ENCODE results near the gene MGRN1.

The MGRN1 gene

GRCh38 chr16:4733211-4733742, 108.7 kb downstream of the MGRN1 start:
- no peaks in the 10 kb centered on the region for H3K27me3 ChIP-seq (ENCODE audit: insufficient read depth, low read length, poor library complexity)
- peak overlapping the region; percentile 85 for H3K9ac ChIP-seq (ENCODE audit: low read depth, low read length)
- peak overlapping the region; percentile 97 for H2AFZ ChIP-seq (ENCODE audit: low read depth, low read length)
- 0 out of 2 replicates have a peak overlapping the region, but pooled peaks have one; percentile 69 for H3K27ac ChIP-seq (ENCODE audit: low read length)
- peaks cover 20% of the 10 kb centered on the region for H3K36me3 ChIP-seq (ENCODE audit: insufficient read depth, low read length)
- H3K4me1 ChIP-seq (ENCODE audit: insufficient read depth, low read length), result peaks cover 32% of the 10 kb centered on the region
- peak overlapping the region; percentile 99 for H3K4me2 ChIP-seq (ENCODE audit: insufficient read depth, low read length)
- H3K4me3 ChIP-seq (ENCODE audit: low read depth in 1 of 2, low read length in 2 of 2), result peak overlapping the region; percentile 89 to 94; a peak in 3 of 4 replicates
- H3K9me3 ChIP-seq (ENCODE audit: insufficient read depth, low read length, severe bottlenecking), result no peaks in the 10 kb centered on the region
- ATAC-seq (ENCODE audit: insufficient read depth, low read depth), result no peak
- no peak for DNase-seq
- H4K20me1 ChIP-seq (ENCODE audit: insufficient read depth, low read length), result peaks cover 2% of the 10 kb centered on the region; the same call in 1 of the 2 replicates
- no peak for TF ChIP-seq EZH2 (IDR thresholded peaks at IDR 0.05; ENCODE audit: borderline replicate concordance, low read depth, low read length, severe bottlenecking)
- TF ChIP-seq, protein P1, sequence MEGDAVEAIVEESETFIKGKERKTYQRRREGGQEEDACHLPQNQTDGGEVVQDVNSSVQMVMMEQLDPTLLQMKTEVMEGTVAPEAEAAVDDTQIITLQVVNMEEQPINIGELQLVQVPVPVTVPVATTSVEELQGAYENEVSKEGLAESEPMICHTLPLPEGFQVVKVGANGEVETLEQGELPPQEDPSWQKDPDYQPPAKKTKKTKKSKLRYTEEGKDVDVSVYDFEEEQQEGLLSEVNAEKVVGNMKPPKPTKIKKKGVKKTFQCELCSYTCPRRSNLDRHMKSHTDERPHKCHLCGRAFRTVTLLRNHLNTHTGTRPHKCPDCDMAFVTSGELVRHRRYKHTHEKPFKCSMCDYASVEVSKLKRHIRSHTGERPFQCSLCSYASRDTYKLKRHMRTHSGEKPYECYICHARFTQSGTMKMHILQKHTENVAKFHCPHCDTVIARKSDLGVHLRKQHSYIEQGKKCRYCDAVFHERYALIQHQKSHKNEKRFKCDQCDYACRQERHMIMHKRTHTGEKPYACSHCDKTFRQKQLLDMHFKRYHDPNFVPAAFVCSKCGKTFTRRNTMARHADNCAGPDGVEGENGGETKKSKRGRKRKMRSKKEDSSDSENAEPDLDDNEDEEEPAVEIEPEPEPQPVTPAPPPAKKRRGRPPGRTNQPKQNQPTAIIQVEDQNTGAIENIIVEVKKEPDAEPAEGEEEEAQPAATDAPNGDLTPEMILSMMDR (IDR thresholded peaks at IDR 0.05; ENCODE audit: borderline replicate concordance, extremely low read depth, low read length, poor library complexity, severe bottlenecking), result no peak
- peaks cover 22% of the 10 kb centered on the region for H3K79me2 ChIP-seq (ENCODE audit: insufficient read depth, low read length)

DNA sequence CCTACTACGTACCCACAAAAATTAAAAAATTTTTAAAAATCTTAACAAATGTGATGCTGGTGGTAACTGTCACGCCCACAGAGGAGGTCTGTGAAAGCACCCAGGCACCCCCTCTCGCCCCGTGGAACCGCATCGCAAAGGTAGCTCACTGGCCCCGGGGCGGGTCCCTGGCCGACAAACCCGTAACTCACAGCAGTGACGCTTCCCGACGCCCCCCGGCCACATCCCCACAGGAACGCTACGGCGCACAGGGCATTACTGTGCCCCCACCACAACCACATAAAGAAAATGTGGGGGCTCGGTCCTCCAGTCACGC, 109.1 kb downstream of the MGRN1 start:
- Histone ChIP-seq H2AFZ (ENCODE audit: low read depth, low read length) (peak overlapping the region; percentile 97), H3K4me2 (ENCODE audit: insufficient read depth, low read length) (peak overlapping the region; percentile 99), H3K4me1 (ENCODE audit: insufficient read depth, low read length) (peaks cover 32% of the 10 kb centered on the region), H3K27ac (ENCODE audit: low read length) (peak overlapping the region; percentile 69; the same call in 1 of the 2 replicates), H4K20me1 (ENCODE audit: insufficient read depth, low read length) (peaks cover 1% of the 10 kb centered on the region; the same call in 1 of the 2 replicates), H3K9ac (ENCODE audit: low read depth, low read length) (peak overlapping the region; percentile 85), H3K27me3 (ENCODE audit: insufficient read depth, low read length, poor library complexity) (no peaks in the 10 kb centered on the region), H3K36me3 (ENCODE audit: insufficient read depth, low read length) (peaks cover 16% of the 10 kb centered on the region), H3K79me2 (ENCODE audit: insufficient read depth, low read length) (peaks cover 22% of the 10 kb centered on the region), H3K4me3 (ENCODE audit: low read depth in 1 of 2, low read length in 2 of 2) (peak overlapping the region; percentile 89 to 94), H3K9me3 (ENCODE audit: insufficient read depth, low read length, severe bottlenecking) (no peaks in the 10 kb centered on the region)
- DNase-seq (no peak), ATAC-seq (ENCODE audit: insufficient read depth, low read depth) (peak; percentile 16)
- TF ChIP-seq EZH2 (IDR thresholded peaks at IDR 0.05; ENCODE audit: borderline replicate concordance, low read depth, low read length, severe bottlenecking), result no peak
- TF ChIP-seq, protein P1 (IDR thresholded peaks at IDR 0.05; ENCODE audit: borderline replicate concordance, extremely low read depth, low read length, poor library complexity, severe bottlenecking), result no peak

DNA sequence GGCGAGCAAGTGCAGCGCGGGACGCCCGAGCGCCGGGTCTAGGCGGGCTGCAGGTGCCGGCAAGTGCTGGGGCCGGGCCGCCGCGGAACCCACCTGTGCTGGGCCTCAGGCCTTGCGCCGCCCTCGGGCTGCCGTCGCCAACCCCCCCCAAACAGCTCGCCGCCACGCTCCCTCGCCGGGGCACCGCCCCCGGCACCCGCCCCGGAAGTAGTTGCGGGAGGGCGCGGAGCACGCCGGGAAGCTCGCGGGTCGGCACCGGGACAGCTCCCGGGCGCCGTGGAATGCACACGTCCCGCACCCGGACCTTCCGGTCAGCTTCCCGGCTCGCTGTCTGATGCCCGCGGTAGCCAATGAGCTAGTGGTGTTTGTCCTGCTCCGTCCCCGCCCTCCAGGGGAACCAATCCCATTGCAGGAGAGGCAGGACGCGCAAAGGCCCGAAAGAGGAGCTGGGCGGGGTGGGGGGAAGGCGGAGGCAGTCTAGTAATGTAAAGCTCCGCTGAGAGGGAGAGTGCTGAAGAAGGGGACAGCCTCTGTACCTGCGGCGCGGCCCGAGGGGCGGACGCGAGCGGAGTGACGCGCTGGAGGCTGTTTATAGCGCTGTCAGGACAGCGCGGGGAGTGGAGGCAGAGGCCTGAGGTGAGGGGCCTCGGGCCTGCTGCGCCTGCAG, 109.6 kb downstream of the MGRN1 start, which contains the start of the genes ANKS3 and DNAAF8:
Gene ANKS3 (minus strand): TSS at position 209 of the 667 bp plus-strand sequence. CDS start 4,122 bp downstream, outside the sequence.
Gene DNAAF8 (plus strand): TSS at position 475 of the 667 bp plus-strand sequence. CDS start 1,978 bp downstream, outside the sequence.
- Histone ChIP-seq H3K9me3 (ENCODE audit: insufficient read depth, low read length, severe bottlenecking) (no peaks in the 10 kb centered on the region), H3K4me2 (ENCODE audit: insufficient read depth, low read length) (peak within 1 kb of the TSS; percentile 99), H3K9ac (ENCODE audit: low read depth, low read length) (peak within 1 kb of the TSS; percentile 85), H4K20me1 (ENCODE audit: insufficient read depth, low read length) (no peaks in the 10 kb centered on the region), H3K4me3 (ENCODE audit: low read depth in 1 of 2, low read length in 2 of 2) (peak within 1 kb of the TSS; percentile 89 to 94), H3K27ac (ENCODE audit: low read length) (peak within 1 kb of the TSS; percentile 81), H3K4me1 (ENCODE audit: insufficient read depth, low read length) (peaks cover 32% of the 10 kb centered on the region), H3K27me3 (ENCODE audit: insufficient read depth, low read length, poor library complexity) (no peaks in the 10 kb centered on the region), H2AFZ (ENCODE audit: low read depth, low read length) (peak within 1 kb of the TSS; percentile 97), H3K79me2 (ENCODE audit: insufficient read depth, low read length) (peaks cover 22% of the 10 kb centered on the region), H3K36me3 (ENCODE audit: insufficient read depth, low read length) (peaks cover 11% of the 10 kb centered on the region; the same call in 1 of the 2 replicates)
- peak; percentile 78 for ATAC-seq (ENCODE audit: insufficient read depth, low read depth)
- TF ChIP-seq, protein P1 (IDR thresholded peaks at IDR 0.05; ENCODE audit: borderline replicate concordance, extremely low read depth, low read length, poor library complexity, severe bottlenecking), result no peak
- TF ChIP-seq EZH2 (IDR thresholded peaks at IDR 0.05; ENCODE audit: borderline replicate concordance, low read depth, low read length, severe bottlenecking), result no peak
- DNase-seq, result peak; percentile 85
